EH (cell line): ENCODE results near the gene HDAC4.

Source experiments
- DNase-seq: peaks from one replicate; pipeline ENCODE4 v3.0.0-alpha.2; 2015; ENCODE audit warnings: low read depth

The HDAC4 gene

GRCh38 chr2:239236043-239236807, 164.6 kb downstream of the HDAC4 start:
- no peak for DNase-seq

DNA sequence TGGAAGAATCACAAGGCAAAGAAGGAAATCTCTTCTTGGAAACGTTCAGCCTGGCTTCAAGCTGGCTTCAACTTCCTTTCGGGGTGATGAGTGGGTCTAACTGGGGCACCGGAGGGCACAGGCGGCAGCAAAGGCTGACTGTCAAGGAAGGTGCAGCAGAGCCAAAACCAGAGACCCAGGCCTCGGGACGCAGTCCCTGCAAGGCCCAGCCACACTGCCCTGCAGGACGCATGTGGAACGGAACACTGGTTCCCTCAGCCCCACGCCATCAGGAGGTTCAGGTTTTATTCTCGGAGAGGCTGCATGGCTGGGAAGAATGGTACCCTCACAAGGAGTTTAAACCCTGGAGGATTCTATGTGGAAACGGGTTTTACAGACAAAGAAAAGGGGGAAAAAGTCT, 165.5 kb downstream of the HDAC4 start:
- DNase-seq, result no peak

GRCh38 chr2:239234191-239235175, 166.3 kb downstream of the HDAC4 start:
- DNase-seq, result no peak

DNA sequence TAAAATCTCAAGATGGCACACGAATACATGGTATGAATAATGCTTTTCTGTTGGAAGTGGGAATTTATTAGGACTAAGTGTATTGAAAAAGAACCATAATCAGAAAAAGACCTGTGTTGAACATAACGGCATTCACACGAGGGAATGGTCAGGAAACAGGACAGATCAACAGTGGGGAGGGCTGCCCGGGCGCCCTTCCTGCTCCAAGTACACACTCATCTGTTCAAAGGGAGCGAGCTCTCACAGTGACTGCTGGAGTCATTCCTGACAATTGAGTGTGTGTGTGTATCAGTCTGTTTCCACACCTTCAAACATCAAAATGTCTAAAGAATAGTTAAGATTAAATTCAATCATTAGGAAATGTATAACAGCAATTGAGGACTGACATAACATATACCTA, 167.2 kb downstream of the HDAC4 start:
- DNase-seq, result no peak

GRCh38 chr2:239232195-239232578, 168.6 kb downstream of the HDAC4 start:
- no peak for DNase-seq

GRCh38 chr2:239231231-239232194, 169.3 kb downstream of the HDAC4 start:
- no peak for DNase-seq

- DNase-seq, result peak; percentile 10
Measured at GRCh38 chr2:239230318-239231052, 170.3 kb downstream of the HDAC4 start.

DNA sequence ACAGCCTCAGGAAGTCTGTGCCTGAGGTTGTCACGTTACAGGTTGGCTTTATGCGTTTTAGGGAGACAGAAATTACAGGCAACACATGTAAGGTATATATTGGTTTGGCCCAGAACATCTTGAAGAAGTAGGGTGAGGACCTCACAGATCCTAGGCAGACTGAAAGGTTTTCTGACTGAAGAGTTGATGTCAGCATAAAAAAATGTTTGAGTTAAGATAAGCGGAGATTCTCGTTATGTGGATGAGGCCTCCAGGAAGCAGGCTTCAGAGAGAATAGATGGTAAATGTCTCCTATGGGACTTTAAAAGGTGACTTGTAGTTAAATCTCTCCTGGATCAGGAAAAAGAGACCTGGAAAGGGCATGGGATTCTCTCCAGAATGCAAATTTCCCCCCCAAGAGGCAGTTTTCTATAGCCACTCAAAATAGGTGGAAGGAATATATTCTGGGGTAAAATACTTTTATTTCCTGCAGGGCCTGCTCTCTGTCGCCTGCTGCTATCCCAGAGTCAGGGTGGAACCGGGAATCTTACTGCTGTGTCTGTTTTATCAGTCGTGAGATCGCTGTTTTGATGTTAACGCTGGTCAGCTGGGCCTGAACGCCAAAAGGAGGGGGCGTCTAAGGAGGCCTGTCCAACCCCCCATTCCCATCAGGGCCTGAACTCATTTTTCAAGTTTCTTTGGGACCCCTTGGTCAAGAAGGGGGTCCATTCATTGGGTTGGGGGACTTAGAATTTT, 171.1 kb downstream of the HDAC4 start:
- no peak for DNase-seq

DNA sequence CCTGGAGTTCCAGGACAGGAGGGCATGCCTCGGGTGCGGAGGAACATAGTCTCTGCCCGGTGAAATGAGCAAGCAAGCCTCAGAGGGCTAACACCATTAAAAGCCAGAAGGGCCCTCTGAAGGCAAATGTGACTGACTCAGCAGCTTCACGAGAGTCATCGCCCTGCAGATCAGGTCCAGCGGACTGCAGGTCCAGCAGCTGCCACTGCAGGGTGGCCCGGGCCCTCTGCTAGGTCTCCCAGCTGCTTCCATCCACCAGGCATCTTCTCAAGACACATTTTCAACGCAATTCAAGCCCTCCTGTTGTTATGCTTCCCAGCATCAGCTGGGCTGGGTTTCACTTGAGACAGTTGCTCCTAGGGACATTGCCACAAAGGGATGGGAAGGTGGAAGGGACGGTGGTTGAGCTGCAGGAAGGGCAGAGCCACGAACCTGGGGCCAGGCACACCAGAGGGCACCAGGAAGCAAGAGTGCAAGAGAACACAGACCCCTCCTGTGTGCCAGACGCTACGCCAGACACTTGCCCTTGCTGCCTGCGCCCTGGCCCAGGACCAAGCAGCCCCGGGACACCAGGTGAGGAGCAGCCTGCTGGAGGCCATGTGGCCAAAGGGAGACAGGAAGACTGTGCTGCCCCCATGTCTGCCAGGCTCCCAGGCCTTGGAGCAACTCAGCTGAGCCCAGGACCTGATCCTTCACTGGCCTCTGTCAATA, 173.0 kb downstream of the HDAC4 start:
- peak; percentile 51 for DNase-seq

- no peak for DNase-seq
Measured at GRCh38 chr2:239226677-239227581, 173.9 kb downstream of the HDAC4 start.

- DNase-seq, result peak; percentile 94
Measured at GRCh38 chr2:239225871-239226561, 174.8 kb downstream of the HDAC4 start.

GRCh38 chr2:239225371-239225851, 175.4 kb downstream of the HDAC4 start:
- DNase-seq, result no peak

- no peak for DNase-seq
Measured at GRCh38 chr2:239224955-239225354, 175.9 kb downstream of the HDAC4 start.

- DNase-seq, result no peak
Measured at GRCh38 chr2:239224199-239224570, 176.6 kb downstream of the HDAC4 start.

DNA sequence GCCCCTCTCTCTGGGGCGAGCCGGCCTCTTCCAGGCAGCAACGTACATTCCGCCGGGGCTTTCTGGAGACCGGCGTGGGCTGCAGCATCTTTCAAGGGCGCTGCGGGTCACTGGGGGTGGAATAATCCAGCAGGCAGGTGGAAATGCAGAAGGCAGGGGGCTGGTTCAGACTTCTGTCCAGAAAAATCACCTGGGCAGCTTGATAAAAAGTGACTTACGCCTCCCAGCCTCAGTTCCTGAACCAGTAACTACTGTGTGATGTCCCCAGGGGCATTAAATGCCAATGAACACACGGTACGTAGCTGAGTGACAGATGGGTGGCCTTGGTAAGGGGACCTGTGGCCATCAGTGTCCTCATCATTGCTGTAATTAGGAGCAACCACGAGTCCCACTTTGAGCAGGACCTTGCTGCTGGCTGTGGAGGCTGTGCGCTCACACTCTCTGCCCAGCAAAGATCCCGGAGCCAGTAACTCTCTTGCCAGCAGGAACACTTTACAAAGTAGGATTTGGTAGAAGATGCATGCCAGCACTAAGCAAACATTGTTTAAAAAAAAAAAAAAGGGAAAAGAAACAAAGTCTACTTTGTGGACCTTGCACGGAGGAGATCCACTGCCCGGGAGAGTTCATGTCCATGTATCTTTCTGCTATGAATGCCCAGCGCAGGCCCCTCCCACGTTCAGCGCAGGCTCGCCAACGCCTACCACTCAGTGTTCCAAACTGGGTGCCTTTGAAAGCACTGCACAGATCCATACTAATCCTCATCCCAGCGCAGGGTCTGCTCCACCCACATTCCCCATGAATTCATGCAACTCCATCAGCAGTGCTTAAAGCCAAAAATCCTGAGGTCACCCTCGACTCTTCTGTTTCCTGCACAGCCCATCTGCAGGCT, 177.3 kb downstream of the HDAC4 start:
- peak; percentile 11 for DNase-seq

DNA sequence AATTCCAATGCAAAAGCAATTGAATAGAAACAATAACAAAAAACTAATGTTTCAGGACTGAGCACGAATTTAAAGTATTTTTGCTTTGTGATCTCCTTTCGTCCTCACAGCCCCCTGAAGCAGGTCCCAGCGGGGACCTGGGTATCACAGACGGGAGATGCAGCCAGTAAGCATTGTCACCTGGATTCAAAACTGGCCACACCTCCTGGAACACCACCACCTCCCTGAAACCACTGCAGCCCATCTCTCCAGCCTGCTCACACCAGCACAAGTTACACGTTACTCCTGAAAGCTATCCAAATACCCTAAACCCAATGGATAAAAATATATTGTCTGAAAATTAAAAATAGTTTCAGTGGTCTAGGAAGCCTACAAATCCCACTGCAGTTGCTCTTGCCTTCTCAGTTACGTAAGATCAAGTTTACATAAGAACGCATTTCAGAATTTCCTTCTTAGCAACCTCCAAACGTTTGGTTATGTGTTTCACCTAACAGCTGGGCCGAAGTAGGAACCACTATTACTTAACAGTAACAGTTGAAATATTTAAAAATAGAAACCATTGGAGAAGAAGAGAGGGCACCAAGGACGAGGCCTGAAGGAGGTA, 178.0 kb downstream of the HDAC4 start:
- DNase-seq, result no peak

- peak; percentile 71 for DNase-seq
Measured at GRCh38 chr2:239222312-239222660, 178.5 kb downstream of the HDAC4 start.
